Right atrium auricular region (tissue), 2 donors: Measurements from ENCODE around the gene COL17A1. TPM values are rescaled to one million over a fixed set of nuclear protein-coding genes. Genes with fewer than 3 reads are reported as not detected.

ENCODE experiments used
- DNase-seq: peaks from one replicate; pipeline ENCODE4 v3.0.0-alpha.2; 2019; ENCODE audit warnings: low spot score
- H3K27ac ChIP-seq, 2 donors: fragments of 200-600 bp; sonication (generic); 1 replicate in 1 of 2; 2 replicates in 1 of 2; pipeline ENCODE4 v1.5.1; 2016 to 2019
- H3K27me3 ChIP-seq, 2 donors: fragments of 200-600 bp; sonication (generic); one replicate each; pipeline versions ENCODE4 v1.5.1 to v1.6.0; 2017 to 2019
- H3K36me3 ChIP-seq: fragments of 200-600 bp; sonication (generic); one replicate; pipeline ENCODE4 v1.5.1; 2016
- H3K4me1 ChIP-seq, 2 donors: fragments of 200-600 bp; sonication (generic); one replicate each; pipeline versions ENCODE4 v1.5.1 to v1.6.0; 2017 to 2019
- H3K4me3 ChIP-seq, 2 donors: fragments of 200-600 bp; sonication (generic); 1 replicate in 1 of 2; 2 replicates in 1 of 2; pipeline ENCODE4 v1.5.1; 2017 to 2019; ENCODE audit warnings: mild to moderate bottlenecking in 1 of 2, moderate library complexity in 1 of 2
- H3K9me3 ChIP-seq, 2 donors: fragments of 200-600 bp; sonication (generic); one replicate each; pipeline ENCODE4 v1.5.1; 2019
- CTCF ChIP-seq, 2 donors: fragments of 200-600 bp; sonication (generic); IDR thresholded peaks; one replicate each; pipeline ENCODE4 v1.5.1; 2019; ENCODE audit warnings: antibody characterized with exemption in 2 of 2
- total RNA-seq, 2 donors: library from RNA; depleted of rRNA; stranded (reverse); fragments of >200 nt; gene quantifications; one replicate each; pipeline ENCODE4 v1.1.0, GENCODE V29; 2016

COL17A1 gene
- total RNA-seq, 2 donors from 2014 or later, result 0.26 to 6.2 TPM

DNA sequence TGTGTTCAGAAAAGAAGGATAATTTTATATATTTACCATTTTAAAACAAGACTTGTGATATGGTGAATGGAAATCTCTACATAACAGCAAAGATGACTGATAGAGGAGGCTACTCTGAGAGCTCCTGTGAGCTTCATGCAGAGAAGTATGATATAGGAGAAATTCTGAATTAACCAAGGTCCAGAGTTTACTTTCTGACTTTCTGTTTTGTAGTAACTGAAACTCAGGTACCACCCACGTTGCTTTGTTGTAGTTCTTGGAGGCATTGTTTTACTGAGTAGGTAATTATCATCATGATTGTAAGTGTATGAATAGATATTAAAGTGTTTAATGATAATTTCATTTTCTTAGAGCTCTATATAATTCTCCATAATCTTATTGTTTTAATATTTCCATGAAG lies 18.3 kb upstream of the COL17A1 start:
- Histone ChIP-seq H3K4me1 (no peaks in the 10 kb centered on the region), H3K4me3 (no peak overlapping the region), H3K27ac (no peak overlapping the region), H3K27me3 (no peaks in the 10 kb centered on the region), H3K36me3 (no peaks in the 10 kb centered on the region), H3K9me3 (no peaks in the 10 kb centered on the region)
- no peak for DNase-seq
- no peak for TF ChIP-seq CTCF (IDR thresholded peaks at IDR 0.05)

DNA sequence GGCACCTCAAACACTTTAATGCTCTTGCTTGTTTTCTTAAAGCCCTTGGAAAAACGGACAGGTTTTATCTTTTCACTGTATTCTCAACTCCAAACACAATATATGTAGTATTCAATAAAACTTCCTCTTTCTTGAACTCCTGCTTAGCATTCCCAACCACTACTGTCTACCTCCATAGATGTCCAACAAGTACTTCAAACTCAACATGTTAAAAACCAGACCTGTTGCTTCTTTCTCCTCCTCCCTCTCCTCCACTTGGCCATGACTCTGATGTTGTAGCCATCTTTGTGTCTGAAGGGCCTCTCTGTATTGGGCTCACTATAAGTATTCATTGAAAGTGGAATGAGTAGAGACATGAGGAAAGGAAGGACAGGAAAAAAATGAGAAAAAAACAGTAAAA lies 16.2 kb upstream of the COL17A1 start:
- Histone ChIP-seq H3K27me3 (no peaks in the 10 kb centered on the region), H3K27ac (no peak overlapping the region), H3K36me3 (no peaks in the 10 kb centered on the region), H3K9me3 (no peaks in the 10 kb centered on the region), H3K4me1 (no peaks in the 10 kb centered on the region), H3K4me3 (no peak overlapping the region)
- TF ChIP-seq CTCF (IDR thresholded peaks at IDR 0.05), result no peak
- DNase-seq, result no peak

DNA sequence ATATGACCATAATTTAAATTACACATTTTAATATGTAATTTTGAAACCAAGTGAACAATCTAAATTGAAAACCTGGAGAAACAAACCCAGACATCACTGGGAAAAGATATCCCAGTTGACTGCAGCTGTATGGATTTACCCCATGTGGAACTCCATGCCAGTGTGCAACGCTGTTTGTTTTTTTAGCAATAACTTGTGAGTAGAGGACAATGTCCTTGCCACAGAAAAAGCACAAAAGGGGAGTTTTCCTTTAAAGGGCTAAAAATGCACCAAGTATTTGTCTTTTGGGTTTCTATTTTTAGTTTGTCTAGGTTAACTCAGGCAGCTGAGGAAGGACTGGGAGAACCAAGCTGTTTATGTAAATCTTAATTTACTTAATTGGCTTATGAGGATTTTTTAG lies 15.1 kb upstream of the COL17A1 start:
- Histone ChIP-seq H3K36me3 (no peaks in the 10 kb centered on the region), H3K27ac (no peak overlapping the region), H3K9me3 (no peaks in the 10 kb centered on the region), H3K27me3 (no peaks in the 10 kb centered on the region), H3K4me1 (no peaks in the 10 kb centered on the region), H3K4me3 (no peak overlapping the region)
- TF ChIP-seq CTCF (IDR thresholded peaks at IDR 0.05), result no peak
- DNase-seq, result no peak

DNA sequence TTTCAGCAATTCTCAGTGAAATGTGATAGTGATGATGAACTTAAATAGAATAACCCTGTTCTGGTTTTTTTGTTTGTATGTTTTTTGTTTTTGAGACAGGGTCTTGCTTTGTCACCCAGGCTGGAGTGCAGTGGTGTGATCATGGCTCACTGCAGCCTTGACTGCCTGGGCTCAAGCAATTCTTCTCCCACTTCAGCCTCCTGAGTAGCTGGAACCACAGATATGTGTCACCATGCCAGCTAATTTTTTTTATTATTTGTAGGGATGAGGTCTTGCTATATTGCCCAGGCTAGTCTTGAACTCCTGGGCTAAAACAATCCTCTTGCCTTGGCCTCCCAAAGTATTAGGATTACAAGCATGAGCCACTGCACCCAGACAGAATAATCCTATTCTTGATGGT lies 14.3 kb upstream of the COL17A1 start:
- Histone ChIP-seq H3K27ac (no peak overlapping the region), H3K27me3 (no peaks in the 10 kb centered on the region), H3K9me3 (no peaks in the 10 kb centered on the region), H3K4me1 (no peaks in the 10 kb centered on the region), H3K4me3 (no peak overlapping the region), H3K36me3 (no peaks in the 10 kb centered on the region)
- TF ChIP-seq CTCF (IDR thresholded peaks at IDR 0.05), result no peak
- DNase-seq, result no peak

GRCh38 chr10:104099269-104099668 lies 13.6 kb upstream of the COL17A1 start:
- no peak for DNase-seq
- Histone ChIP-seq H3K27me3 (no peaks in the 10 kb centered on the region), H3K9me3 (no peaks in the 10 kb centered on the region), H3K36me3 (no peaks in the 10 kb centered on the region), H3K4me1 (no peaks in the 10 kb centered on the region), H3K4me3 (no peak overlapping the region), H3K27ac (no peak overlapping the region)
- TF ChIP-seq CTCF (IDR thresholded peaks at IDR 0.05), result no peak

DNA sequence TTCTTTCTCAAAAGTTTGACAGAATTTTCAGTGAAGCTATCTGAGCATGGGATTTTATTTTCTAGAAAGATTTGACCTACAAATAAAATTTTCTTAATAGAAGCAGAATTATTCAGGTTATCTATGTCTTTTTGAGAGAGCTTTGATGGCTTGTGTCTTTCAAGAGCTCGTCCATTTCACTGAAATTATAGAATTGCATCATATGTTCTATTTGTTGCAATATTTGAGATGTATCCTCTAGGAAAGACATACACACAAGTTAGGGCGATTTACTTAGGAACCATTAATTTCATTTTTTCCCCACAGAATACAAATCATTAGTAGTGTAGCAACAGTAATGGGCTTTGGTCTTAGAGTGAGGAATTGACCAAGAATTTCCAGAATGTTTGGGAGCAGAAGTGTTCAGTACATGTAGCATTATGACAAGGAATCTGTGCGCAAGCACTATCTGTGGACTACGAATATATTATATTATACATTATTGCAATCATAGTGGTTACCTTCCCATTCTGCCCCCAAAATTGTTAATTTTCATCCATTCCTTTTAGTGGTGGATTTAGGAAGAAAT lies 12.8 kb upstream of the COL17A1 start:
- H3K27me3 ChIP-seq, result no peaks in the 10 kb centered on the region
- no peak for TF ChIP-seq CTCF (IDR thresholded peaks at IDR 0.05)
- no peak for DNase-seq
- H3K4me3 ChIP-seq, result no peak overlapping the region
- H3K36me3 ChIP-seq, result no peaks in the 10 kb centered on the region
- no peak overlapping the region for H3K27ac ChIP-seq
- H3K4me1 ChIP-seq, result no peaks in the 10 kb centered on the region
- no peaks in the 10 kb centered on the region for H3K9me3 ChIP-seq
